Kidney epithelial cell (primary cell): Measurements from ENCODE around the gene CNTNAP2. TPM values are rescaled to one million over a fixed set of nuclear protein-coding genes. Genes with fewer than 3 reads are reported as not detected.

ENCODE experiments used
- DNase-seq: peaks from one replicate; pipeline ENCODE4 v3.0.0-alpha.2; 2010; ENCODE audit warnings: low read depth
- H3K27me3 ChIP-seq: 2 replicates; pipeline ENCODE4 v1.6.0; 2011; ENCODE audit warnings: low read length; ENCODE audit not compliant: control insufficient read depth, insufficient read depth
- H3K36me3 ChIP-seq: 2 replicates; pipeline ENCODE4 v1.5.1; 2011; ENCODE audit warnings: low read length; ENCODE audit not compliant: control insufficient read depth, insufficient read depth
- H3K4me3 ChIP-seq: 2 replicates; pipeline ENCODE4 v1.5.1; 2011; ENCODE audit warnings: low read depth, mild to moderate bottlenecking, control low read depth, low read length
- total RNA-seq: library from RNA; depleted of rRNA; stranded (reverse); fragments of >200 nt; gene quantifications from 2 replicates; pipeline ENCODE4 v1.2.3, GENCODE V29; 2015
- TF ChIP-seq, protein P1 (sequence below): IDR thresholded peaks from 2 replicates; pipeline ENCODE4 v1.5.1; 2011; ENCODE audit warnings: mild to moderate bottlenecking, moderate library complexity, low read length, control low read depth, inconsistent platforms; ENCODE audit not compliant: insufficient read depth, poor library complexity, severe bottlenecking

Gene CNTNAP2
- total RNA-seq, 1 donor from 2014 or later, result 14.0 TPM

DNA sequence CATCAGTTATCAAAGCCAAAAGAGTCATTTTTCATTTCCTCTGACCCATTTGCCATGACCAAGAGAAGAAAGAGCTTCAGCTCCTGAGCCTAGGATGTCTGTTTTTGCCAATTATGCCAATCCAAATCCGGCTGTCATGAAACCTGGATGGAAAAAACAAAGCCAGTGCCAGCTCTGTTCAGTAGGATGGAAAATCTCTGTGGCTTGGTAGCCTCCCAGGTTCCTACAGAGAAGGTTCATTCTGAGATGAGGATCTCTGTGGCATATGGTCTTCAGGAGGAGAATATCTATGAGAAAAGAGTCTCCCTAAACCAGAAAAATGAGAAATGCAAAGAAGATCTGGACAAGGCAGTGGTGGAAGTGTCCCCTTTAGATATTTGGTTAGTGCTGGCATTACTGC, 475.4 kb downstream of the CNTNAP2 start:
- H3K4me3 ChIP-seq, result no peak overlapping the region
- H3K36me3 ChIP-seq, result no peaks in the 10 kb centered on the region
- H3K27me3 ChIP-seq, result no peaks in the 10 kb centered on the region
- DNase-seq, result no peak
- TF ChIP-seq, protein P1, sequence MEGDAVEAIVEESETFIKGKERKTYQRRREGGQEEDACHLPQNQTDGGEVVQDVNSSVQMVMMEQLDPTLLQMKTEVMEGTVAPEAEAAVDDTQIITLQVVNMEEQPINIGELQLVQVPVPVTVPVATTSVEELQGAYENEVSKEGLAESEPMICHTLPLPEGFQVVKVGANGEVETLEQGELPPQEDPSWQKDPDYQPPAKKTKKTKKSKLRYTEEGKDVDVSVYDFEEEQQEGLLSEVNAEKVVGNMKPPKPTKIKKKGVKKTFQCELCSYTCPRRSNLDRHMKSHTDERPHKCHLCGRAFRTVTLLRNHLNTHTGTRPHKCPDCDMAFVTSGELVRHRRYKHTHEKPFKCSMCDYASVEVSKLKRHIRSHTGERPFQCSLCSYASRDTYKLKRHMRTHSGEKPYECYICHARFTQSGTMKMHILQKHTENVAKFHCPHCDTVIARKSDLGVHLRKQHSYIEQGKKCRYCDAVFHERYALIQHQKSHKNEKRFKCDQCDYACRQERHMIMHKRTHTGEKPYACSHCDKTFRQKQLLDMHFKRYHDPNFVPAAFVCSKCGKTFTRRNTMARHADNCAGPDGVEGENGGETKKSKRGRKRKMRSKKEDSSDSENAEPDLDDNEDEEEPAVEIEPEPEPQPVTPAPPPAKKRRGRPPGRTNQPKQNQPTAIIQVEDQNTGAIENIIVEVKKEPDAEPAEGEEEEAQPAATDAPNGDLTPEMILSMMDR, result no peak

DNA sequence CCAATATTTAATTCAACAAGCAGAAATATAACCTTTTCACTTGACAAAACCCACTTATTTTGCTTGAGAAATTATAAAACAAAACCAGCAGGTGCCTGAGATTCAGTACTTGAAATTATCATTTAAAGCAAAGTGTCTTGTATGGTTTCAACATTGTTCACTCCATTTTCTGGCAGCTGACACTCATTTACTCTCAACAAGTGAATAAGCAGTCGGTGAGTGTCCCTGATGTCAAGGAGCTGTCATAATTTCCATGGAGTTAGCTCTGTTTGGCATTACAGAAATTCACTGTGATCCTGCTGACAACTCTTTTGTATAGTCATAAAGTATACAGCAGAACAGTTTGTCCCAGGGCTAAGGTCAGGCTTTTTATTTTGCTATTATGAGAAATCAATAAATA, 490.0 kb downstream of the CNTNAP2 start:
- TF ChIP-seq, protein P1, result no peak
- H3K27me3 ChIP-seq, result no peaks in the 10 kb centered on the region
- no peak for DNase-seq
- no peaks in the 10 kb centered on the region for H3K36me3 ChIP-seq
- no peak overlapping the region for H3K4me3 ChIP-seq

DNA sequence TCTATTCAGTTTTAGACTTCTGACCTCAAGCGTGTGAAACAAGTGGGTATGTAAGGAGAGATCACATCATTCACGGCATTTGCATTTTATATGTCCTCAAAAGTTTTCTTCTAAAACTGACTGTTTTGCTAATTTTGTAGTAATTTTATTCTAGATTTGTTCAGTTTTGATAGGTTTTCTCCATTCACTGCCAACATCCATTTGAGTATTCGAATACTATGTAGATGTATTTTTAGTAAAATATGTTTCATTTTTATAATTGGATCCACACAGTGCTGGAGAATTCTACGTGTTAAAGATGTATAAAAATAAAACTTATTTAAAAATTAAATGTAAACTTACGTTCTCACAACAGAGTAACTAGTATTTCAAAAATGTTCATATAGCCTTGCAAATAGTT, 503.0 kb downstream of the CNTNAP2 start:
- Histone ChIP-seq H3K36me3 (no peaks in the 10 kb centered on the region), H3K4me3 (no peak overlapping the region), H3K27me3 (no peaks in the 10 kb centered on the region)
- TF ChIP-seq, protein P1, result no peak
- DNase-seq, result no peak

DNA sequence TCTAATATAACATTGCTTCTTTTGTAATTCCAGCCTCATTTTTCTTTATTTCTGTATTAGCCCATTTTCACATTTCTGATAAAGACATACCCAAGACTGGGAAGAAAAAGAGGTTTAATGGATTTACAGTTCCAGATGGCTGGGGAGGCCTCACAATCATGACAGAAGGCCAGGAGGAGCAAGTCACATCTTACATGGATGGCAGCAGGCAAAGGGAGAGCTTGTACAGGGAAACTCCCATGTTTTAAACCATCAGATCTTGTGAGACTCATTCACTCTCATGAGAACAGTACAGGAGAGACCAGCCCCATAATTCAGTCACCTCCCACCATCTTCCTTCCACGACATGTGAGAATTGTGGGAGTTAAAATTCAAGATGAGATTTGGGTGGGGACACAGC, 510.3 kb downstream of the CNTNAP2 start:
- no peak for DNase-seq
- Histone ChIP-seq H3K27me3 (no peaks in the 10 kb centered on the region), H3K36me3 (no peaks in the 10 kb centered on the region), H3K4me3 (no peak overlapping the region)
- TF ChIP-seq, protein P1, result no peak

DNA sequence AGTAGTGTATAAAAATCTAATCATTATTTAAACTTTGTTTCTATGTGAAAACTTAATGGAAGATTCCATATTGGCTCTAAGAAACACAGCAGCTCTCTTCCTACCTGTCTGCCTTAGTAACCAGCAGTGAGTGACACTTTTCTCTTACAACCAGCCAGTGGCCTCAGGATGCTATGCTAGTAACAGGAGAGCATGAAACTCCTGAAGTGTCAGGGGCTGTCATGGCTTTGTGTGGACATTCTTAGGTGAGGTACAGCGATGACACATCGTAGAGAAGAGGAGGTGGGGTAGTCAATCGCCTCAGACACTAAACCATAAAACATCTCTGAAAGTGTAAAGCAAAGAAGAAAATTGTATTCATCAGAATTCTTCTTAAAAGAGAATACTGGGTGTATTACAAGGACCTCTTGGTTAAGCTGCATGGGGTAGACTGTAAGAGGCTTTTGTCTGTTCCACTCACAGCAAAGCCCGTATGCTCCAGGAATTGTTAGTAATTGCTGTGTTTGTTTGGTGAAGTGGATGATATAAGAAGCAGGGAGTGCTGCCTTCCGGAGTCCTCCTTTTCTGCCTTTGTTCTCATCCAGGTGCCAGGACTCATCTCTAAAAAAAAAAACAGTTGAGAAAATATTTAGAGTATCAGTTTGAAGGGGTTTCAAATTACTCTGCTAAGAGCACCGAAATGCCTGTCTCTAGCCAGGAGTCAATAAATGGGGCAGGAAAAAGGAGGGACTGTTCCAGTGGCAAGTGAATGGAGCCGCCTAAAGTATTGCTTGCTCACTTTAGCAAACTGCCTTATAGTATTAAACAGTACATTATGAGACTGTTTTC, 518.8 kb downstream of the CNTNAP2 start:
- Histone ChIP-seq H3K27me3 (no peaks in the 10 kb centered on the region), H3K4me3 (no peak overlapping the region), H3K36me3 (no peaks in the 10 kb centered on the region)
- TF ChIP-seq, protein P1, result no peak
- no peak for DNase-seq

DNA sequence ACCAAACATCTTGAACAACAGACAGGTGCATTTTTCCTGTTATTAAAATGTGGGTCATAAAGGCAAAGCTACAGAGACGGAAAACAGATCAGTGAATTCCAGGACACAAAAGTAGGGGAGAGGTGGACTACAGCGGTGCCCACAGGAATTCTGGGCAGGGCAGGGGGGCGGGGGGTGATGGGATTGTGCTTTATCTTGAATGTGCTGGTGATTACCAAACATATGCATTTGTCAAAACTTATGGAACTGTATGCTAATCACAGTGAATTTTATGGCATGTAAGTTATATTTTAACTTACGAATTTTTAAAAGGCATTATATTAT, 519.4 kb downstream of the CNTNAP2 start:
- Histone ChIP-seq H3K27me3 (no peaks in the 10 kb centered on the region), H3K4me3 (no peak overlapping the region), H3K36me3 (no peaks in the 10 kb centered on the region)
- TF ChIP-seq, protein P1, result no peak
- DNase-seq, result no peak
